ENCODE measurements around the gene TSPAN2. TPM values are rescaled to one million over a fixed set of nuclear protein-coding genes. Genes with fewer than 3 reads are reported as not detected.

TSPAN2 gene
- total RNA-seq, 4 donors from 2014 or later, result 3.0 to 6.6 (median 4.6) TPM

DNA sequence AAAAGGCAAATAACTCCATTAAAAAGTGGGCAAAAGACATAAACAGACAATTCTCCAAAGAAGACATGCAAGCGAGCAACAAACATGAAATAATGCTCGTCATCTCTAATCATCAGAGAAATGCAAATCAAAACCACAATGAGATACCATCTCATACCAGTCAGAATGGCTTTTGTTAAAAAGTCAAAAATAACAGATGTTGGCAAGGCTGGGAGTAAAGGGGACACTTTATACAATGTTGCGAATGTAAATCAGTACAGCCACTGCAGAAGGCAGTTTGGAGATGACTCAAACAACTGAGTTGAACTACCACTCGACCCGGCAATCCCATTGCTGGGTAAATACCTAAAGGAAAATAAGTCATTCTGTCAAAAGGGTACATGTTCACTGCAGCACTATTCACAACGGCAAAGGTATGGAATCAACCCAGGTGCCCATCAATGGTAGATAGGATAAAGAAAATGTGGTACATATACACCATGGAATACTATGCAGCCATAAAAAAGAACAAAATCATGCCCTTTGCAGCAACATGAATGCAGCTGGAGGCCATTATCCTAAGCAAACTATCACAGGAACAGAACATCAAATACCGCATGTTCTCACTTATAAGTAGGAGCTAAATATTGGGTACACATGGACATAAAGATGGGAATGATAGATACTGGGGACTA, 25.9 kb downstream of the TSPAN2 start:
- TF ChIP-seq POLR2A (IDR thresholded peaks at IDR 0.05), result no peak
- TF ChIP-seq, protein P1, sequence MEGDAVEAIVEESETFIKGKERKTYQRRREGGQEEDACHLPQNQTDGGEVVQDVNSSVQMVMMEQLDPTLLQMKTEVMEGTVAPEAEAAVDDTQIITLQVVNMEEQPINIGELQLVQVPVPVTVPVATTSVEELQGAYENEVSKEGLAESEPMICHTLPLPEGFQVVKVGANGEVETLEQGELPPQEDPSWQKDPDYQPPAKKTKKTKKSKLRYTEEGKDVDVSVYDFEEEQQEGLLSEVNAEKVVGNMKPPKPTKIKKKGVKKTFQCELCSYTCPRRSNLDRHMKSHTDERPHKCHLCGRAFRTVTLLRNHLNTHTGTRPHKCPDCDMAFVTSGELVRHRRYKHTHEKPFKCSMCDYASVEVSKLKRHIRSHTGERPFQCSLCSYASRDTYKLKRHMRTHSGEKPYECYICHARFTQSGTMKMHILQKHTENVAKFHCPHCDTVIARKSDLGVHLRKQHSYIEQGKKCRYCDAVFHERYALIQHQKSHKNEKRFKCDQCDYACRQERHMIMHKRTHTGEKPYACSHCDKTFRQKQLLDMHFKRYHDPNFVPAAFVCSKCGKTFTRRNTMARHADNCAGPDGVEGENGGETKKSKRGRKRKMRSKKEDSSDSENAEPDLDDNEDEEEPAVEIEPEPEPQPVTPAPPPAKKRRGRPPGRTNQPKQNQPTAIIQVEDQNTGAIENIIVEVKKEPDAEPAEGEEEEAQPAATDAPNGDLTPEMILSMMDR (IDR thresholded peaks at IDR 0.05), result no peak
- H3K27me3 ChIP-seq, result no peaks in the 10 kb centered on the region
- intact Hi-C loops (cut with DNase I), result no loop called here
- no peaks in the 10 kb centered on the region for H3K36me3 ChIP-seq
- no peak overlapping the region for H3K27ac ChIP-seq
- 86 to 94% methylated on average over 7 of the region's 7 CpGs for WGBS, 2 donors
- H3K9me3 ChIP-seq, result no peaks in the 10 kb centered on the region
- no peak overlapping the region for H3K4me3 ChIP-seq (replicated peaks in 1 of 3)
- peaks cover 14 to 21% of the 10 kb centered on the region in 2 donors for H3K4me1 ChIP-seq
- DNase-seq, result no peak

DNA sequence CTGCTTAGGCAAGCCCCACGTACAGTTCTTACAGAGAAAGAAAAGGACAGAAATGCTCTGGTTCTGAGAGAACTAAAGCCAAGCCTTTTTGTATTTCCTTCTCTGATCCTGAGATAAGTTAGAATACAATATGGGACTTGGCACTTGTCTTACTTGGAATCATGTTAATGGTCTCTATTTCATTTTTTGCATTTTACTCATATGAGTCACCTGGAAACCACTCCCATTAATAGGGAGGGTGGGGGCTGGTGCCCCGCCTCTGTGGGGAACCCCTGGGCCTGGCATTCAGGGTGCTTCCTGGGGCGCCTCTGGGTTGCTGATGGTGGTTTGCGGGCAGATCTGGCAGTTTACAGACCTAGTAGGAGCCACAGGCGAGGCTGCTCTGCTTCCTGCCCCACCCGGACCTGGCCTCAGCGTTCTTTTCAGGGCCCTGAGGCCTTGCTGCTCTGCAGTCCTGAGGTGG, 26.7 kb downstream of the TSPAN2 start:
- Histone ChIP-seq H3K4me3 (replicated peaks in 1 of 3) (no peak overlapping the region), H3K27me3 (no peaks in the 10 kb centered on the region), H3K9me3 (no peaks in the 10 kb centered on the region), H3K4me1 (peaks cover 15 to 21% of the 10 kb centered on the region in 2 donors), H3K27ac (no peak overlapping the region), H3K36me3 (no peaks in the 10 kb centered on the region)
- peak; percentile 23 to 34 for DNase-seq
- WGBS, 2 donors, result 65 to 71% methylated on average over 7 of the region's 7 CpGs
- intact Hi-C loops (cut with DNase I), result no loop called here
- TF ChIP-seq, protein P1 (IDR thresholded peaks at IDR 0.05), result no peak

GRCh38 chr1:115060501-115060900, 28.8 kb downstream of the TSPAN2 start:
- intact Hi-C loops (cut with DNase I), result no loop called here
- no peak overlapping the region for H3K27ac ChIP-seq
- DNase-seq, result no peak
- no peaks in the 10 kb centered on the region for H3K9me3 ChIP-seq
- no peak overlapping the region for H3K4me3 ChIP-seq (replicated peaks in 1 of 3)
- H3K36me3 ChIP-seq, result no peaks in the 10 kb centered on the region
- no peaks in the 10 kb centered on the region for H3K27me3 ChIP-seq
- H3K4me1 ChIP-seq, result peaks cover 25 to 26% of the 10 kb centered on the region in 2 donors
- WGBS, 2 donors, result 66 to 80% methylated on average over 4 of the region's 4 CpGs
- TF ChIP-seq, protein P1 (IDR thresholded peaks at IDR 0.05), result no peak
- no peak for TF ChIP-seq POLR2A (IDR thresholded peaks at IDR 0.05)

DNA sequence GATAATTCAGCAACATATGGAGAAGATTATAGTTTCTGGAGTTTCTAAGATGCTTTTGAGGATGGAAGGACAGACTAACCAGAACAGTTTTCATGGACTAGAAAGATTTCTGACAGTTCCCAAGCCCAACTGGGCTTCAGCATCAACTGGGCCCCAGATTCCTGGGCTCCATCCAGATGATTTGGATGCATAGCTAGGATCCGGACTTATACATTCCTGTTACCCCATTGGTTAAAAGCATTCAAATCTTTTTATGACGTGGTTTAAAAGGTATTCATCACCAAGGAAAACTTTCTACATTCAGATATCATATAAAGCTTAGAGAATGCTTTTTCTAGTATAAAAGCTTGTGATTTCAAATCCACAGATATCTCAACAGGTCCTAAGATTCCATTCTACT, 30.0 kb downstream of the TSPAN2 start:
- TF ChIP-seq, protein P1 (IDR thresholded peaks at IDR 0.05), result no peak
- TF ChIP-seq POLR2A (IDR thresholded peaks at IDR 0.05), result no peak
- Histone ChIP-seq H3K4me1 (peaks cover 31 to 33% of the 10 kb centered on the region in 2 donors), H3K27ac (no peak overlapping the region), H3K9me3 (no peaks in the 10 kb centered on the region), H3K4me3 (replicated peaks in 1 of 3) (no peak overlapping the region), H3K27me3 (no peaks in the 10 kb centered on the region), H3K36me3 (no peaks in the 10 kb centered on the region)
- no peak for DNase-seq
- 47 to 48% methylated on average over 2 of the region's 2 CpGs for WGBS, 2 donors
- intact Hi-C loops (cut with DNase I), result loop anchor here (10.0 kb wide), 1 partner anchor 55 kb away; no protein-coding TSS in a partner anchor

- Histone ChIP-seq H3K36me3 (no peaks in the 10 kb centered on the region), H3K27me3 (no peaks in the 10 kb centered on the region), H3K4me3 (replicated peaks in 1 of 3) (no peak overlapping the region), H3K9me3 (no peaks in the 10 kb centered on the region), H3K27ac (peak overlapping the region; percentile 80 to 94 (median 84)), H3K4me1 (peaks cover 31 to 33% of the 10 kb centered on the region in 2 donors)
- peak; percentile 33 to 41 for DNase-seq
- 69 to 76% methylated on average over 6 of the region's 6 CpGs for WGBS, 2 donors
- intact Hi-C loops (cut with DNase I), result loop anchor here (10.0 kb wide), 1 partner anchor 57 kb away; no protein-coding TSS in a partner anchor
- TF ChIP-seq, protein P1 (IDR thresholded peaks at IDR 0.05), result no peak
- no peak for TF ChIP-seq POLR2A (IDR thresholded peaks at IDR 0.05)
Observed at GRCh38 chr1:115057661-115058254, 31.5 kb downstream of the TSPAN2 start.
